Endothelial cell of umbilical vein (primary cell): ENCODE data around the gene KCTD16.

ENCODE experiments used
- EZH2 ChIP-seq: IDR thresholded peaks from 2 replicates; pipeline ENCODE4 v1.6.1; 2012; ENCODE audit warnings: borderline replicate concordance, low read depth, mild to moderate bottlenecking, moderate library complexity, low read length, inconsistent platforms; ENCODE audit not compliant: severe bottlenecking
- FOS ChIP-seq: IDR thresholded peaks from 2 replicates; pipeline ENCODE4 v1.6.1; 2011; ENCODE audit warnings: mild to moderate bottlenecking, low read length, moderate library complexity, borderline replicate concordance; ENCODE audit not compliant: insufficient read depth
- GATA2 ChIP-seq: IDR thresholded peaks from 2 replicates; pipeline ENCODE4 v1.7.0; 2011; ENCODE audit warnings: low read depth, mild to moderate bottlenecking, moderate library complexity, mixed read lengths, low read length; ENCODE audit not compliant: insufficient read length, insufficient read depth
- JUN ChIP-seq: IDR thresholded peaks from 2 replicates; pipeline ENCODE4 v1.6.1; 2011; ENCODE audit warnings: borderline replicate concordance, low read depth; ENCODE audit not compliant: insufficient read length, insufficient read depth
- MYC ChIP-seq: IDR thresholded peaks from one replicate; pipeline ENCODE4 v1.6.1; 2011; ENCODE audit warnings: mild to moderate bottlenecking, low read depth, low read length
- POLR2A ChIP-seq: IDR thresholded peaks from 2 replicates; pipeline ENCODE4 v1.6.1; 2012; ENCODE audit warnings: low read depth, mild to moderate bottlenecking, control low read depth, low read length
- POLR2AphosphoS5 ChIP-seq: IDR thresholded peaks from 2 replicates; pipeline ENCODE4 v1.6.1; 2012; ENCODE audit warnings: low read depth, mild to moderate bottlenecking, control low read depth, low read length, moderate library complexity; ENCODE audit not compliant: insufficient read depth
- TF ChIP-seq, protein P1 (sequence below), 2 donors: IDR thresholded peaks; 1 replicate in 1 of 2; 2 replicates in 1 of 2; pipeline ENCODE4 v1.5.1; 2011; ENCODE audit warnings: low read length in 2 of 2, mild to moderate bottlenecking in 2 of 2, moderate library complexity in 2 of 2, control low read depth in 1 of 2, inconsistent platforms in 1 of 2, low read depth in 1 of 2; ENCODE audit not compliant: insufficient read depth in 1 of 2; ENCODE audit errors: extremely low read depth in 1 of 2
- TF ChIP-seq, protein P2 (sequence below): IDR thresholded peaks from 2 replicates; pipeline ENCODE4 v1.6.1; 2011; ENCODE audit not compliant: insufficient read depth, insufficient read length

DNA sequence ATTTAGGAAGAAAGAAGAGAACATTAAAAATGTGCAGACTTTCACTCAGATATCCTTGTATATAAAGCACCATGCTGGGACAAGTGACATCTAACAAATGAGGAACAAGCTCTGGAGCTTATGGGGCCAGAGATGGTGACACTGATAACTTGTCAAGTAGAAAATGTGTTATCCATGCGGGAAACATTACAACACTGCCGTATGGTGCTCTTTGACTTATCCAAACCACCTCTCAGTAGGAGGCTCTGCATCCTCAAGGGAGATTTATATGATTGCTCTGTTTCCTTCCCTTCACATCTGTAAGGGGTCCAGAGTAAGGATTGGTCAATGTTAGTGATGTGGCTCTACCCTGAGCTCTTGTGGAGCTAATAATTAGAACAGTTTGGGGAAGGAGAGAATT, 23.5 kb downstream of the KCTD16 start:
- TF ChIP-seq, protein P1, sequence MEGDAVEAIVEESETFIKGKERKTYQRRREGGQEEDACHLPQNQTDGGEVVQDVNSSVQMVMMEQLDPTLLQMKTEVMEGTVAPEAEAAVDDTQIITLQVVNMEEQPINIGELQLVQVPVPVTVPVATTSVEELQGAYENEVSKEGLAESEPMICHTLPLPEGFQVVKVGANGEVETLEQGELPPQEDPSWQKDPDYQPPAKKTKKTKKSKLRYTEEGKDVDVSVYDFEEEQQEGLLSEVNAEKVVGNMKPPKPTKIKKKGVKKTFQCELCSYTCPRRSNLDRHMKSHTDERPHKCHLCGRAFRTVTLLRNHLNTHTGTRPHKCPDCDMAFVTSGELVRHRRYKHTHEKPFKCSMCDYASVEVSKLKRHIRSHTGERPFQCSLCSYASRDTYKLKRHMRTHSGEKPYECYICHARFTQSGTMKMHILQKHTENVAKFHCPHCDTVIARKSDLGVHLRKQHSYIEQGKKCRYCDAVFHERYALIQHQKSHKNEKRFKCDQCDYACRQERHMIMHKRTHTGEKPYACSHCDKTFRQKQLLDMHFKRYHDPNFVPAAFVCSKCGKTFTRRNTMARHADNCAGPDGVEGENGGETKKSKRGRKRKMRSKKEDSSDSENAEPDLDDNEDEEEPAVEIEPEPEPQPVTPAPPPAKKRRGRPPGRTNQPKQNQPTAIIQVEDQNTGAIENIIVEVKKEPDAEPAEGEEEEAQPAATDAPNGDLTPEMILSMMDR (IDR thresholded peaks at IDR 0.05; ENCODE audit: extremely low read depth in 1 of 2, insufficient read depth in 1 of 2, low read depth in 1 of 2, low read length in 2 of 2) = no peak
- TF ChIP-seq POLR2A = no peak
- TF ChIP-seq EZH2 = no peak
- TF ChIP-seq FOS = no peak
- TF ChIP-seq POLR2AphosphoS5 = no peak
- no peak for TF ChIP-seq JUN
- TF ChIP-seq GATA2 = no peak
- TF ChIP-seq, protein P2, sequence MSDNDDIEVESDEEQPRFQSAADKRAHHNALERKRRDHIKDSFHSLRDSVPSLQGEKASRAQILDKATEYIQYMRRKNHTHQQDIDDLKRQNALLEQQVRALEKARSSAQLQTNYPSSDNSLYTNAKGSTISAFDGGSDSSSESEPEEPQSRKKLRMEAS = no peak
- no peak for TF ChIP-seq MYC
